Stimulated activated CD8-positive, alpha-beta memory T cell treated with anti-CD3 and anti-CD28 coated beads, Interleukin-2, amount 100 ng/mL, for 48 hours (primary cell): ENCODE measurements around the gene EGF.

Experiments
- DNase-seq, 2 donors: peaks; one replicate each; pipeline ENCODE4 v3.0.0-alpha.2; 2020; ENCODE audit warnings: low read depth in 2 of 2

Gene EGF

DNA sequence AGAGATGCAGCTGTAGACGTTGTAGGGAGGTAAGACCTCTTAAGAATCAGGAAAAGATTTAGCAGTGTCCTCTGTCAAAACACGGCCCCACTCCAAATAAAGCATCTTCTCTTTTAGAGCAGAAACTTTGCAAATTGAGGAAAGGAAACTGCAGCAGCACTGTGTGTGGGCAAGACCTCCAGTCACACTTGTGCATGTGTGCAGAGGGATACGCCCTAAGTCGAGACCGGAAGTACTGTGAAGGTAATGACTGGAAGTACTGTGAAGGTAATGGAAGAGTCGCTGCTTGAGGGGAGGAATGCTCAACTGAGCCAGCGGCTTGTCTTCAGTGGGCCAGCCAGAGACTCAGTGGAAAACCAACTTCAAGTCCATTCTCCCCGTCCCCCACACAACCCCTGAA lies 46.5 kb downstream of the EGF start:
- DNase-seq = no peak

DNA sequence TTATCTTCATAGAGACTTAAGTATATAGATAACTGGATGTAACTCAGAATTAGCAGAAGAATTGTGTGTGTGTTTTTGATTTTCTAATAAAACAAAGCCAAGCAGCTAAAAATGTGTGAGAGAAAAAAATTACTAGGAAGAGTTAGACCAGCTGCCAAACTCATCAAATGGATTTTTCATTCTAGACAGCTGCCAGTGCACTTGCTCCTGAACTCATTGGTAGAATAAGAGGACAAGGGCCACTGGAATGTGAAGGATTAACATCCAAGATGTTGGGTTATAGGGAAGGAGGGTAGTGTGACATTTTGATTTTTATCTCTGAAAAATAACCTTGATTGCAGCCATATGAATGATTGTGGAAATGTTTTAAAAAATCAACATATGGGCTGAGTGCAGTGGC lies 49.7 kb downstream of the EGF start:
- DNase-seq = no peak

- no peak for DNase-seq
Measured at GRCh38 chr4:109966891-109967481, 54.3 kb downstream of the EGF start.

- no peak for DNase-seq
Measured at GRCh38 chr4:109967798-109968520, 55.3 kb downstream of the EGF start.

DNA sequence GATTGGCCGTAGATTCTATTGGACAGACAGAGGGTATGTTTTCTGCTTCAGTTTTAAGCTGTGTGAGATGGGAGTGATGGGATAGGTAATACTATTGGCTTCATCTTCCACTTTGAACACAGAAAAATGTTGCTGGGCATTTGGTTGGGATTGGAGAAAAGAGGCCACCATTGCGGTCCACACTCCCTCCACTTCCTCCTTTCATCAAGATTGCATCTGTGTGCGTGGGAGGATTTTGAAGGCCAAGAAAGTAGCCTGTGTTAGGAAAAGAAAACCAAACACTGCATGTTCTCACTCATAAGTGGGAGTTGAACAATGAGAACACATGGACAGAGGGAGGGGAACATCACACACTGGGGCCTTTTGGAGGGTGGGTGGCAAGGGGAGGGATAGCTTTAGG lies 56.4 kb downstream of the EGF start:
- DNase-seq = no peak

- no peak for DNase-seq
Measured at GRCh38 chr4:109969919-109970318, 57.2 kb downstream of the EGF start.

DNA sequence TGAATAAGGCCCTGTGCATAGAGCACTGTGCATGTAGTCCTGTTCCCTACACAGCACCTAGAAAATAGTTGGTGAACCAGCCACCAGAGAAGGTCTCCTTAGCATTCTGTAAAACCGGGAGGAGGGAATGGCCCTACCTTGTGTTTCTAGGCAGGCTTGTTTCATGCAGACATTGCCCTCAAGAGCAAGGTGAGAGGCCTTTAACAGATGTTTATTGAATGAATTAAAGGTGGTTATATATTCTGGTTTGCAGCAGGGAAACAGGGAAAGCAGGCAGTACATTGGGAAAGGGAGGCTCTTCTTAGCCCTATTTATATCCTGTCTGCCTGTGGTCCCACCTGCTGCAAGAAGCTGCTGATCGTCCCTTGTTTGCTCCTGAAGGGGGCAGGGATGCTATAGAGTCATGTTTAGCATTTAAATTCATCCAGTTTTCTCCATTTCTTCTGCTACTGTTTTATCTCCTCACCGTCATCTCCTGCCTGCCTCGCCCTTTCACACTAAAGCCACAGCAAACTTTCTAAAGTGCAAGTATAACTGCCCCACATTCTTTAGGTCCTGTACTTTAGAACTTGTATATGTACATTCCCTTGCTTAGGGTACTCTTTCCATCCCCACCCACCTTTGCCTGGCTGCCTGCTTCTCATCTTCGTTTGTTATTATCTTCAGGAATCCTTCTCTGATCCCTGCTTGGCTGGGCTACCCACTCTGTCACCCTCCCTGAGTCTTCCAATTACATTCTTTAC lies 60.3 kb downstream of the EGF start:
- DNase-seq = no peak

DNA sequence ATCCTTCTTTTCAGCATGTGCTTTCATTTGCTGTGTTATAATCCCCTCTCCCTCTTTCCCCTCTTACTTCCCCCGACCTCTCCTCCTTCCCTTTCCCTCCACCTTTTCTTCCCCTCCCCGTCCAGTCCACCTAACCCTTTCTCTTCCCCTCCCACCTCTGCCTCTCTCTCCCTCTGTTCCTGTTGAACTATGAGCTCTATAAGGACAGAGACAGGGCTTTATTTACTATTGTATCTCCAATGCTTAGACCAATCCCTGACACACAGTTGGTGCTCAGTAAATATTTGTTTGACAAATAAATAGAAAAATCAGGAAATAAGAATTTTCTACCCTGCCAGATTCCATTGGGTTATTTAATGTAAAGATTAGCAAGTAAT lies 60.8 kb downstream of the EGF start:
- no peak for DNase-seq

GRCh38 chr4:109976189-109976588 lies 63.5 kb downstream of the EGF start:
- DNase-seq = no peak

GRCh38 chr4:109977854-109978501 lies 65.3 kb downstream of the EGF start:
- DNase-seq = no peak

- DNase-seq = no peak
Measured at GRCh38 chr4:109978704-109979454, 66.2 kb downstream of the EGF start.

- no peak for DNase-seq
Measured at GRCh38 chr4:109979920-109980717, 67.4 kb downstream of the EGF start.

GRCh38 chr4:109981936-109982335 lies 69.3 kb downstream of the EGF start:
- no peak for DNase-seq

GRCh38 chr4:109982521-109982920 lies 69.8 kb downstream of the EGF start:
- no peak for DNase-seq

DNA sequence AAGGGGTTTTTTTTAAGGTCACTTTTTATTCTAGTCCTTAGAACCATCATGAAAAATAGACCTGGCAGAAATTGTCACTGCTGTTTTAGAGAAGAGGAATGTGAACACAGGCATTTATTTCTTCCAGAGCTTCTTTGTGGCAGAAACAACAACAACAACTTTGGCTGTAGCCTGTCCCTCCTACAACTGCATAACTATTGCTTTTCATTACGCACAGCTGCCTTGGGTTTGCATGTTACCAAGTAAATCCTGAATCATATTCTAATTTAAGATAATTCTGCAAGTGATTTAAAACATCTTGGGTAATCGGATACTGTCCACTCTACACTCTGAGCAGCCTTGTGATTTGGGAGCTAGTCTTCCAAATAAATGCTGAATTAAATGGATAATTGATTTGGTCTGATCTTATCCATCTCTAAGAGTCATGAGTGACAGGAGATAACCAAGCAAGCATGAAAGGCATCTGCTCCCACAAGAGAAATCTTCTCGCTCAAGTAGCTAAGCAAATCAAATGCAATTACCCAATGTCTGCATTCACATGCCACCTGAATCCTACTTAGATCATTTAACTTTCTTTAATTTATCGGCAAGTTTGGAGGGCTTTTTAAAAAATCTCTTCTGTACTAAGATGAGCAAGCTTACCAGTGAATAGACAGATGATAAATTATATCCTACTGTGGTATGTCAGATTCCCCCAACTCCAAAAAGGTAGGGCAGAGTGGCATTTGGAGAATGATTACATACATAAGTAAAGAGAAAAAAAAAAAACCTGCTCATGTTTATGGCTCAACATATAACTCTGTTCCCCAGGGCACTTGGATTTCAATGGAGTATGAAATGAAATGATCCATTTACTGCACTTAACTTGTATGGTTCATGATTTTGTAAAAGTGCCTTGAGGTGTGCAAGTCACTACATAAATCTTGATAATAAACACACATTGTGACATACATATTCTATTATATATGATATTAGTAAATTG lies 73.6 kb downstream of the EGF start:
- DNase-seq = no peak

DNA sequence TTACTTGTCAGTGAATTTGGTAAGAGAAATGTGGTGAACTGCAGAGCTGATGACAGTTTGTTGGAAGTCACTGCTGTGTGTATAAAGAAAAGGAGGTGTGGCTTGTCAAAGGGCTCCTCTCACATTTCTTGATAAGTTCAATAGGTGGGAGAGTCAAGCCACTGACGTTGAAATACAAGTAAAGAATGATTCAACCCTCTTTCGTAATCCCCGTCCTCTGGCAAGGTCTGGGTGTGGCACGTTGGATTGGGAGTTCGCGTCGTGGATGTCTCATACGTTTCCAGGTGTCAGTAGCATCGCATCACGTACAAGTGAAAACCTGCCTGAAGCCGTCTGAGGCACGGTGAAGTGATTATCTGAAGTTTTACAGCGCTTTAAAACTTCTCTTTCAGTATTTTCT lies 76.4 kb downstream of the EGF start:
- no peak for DNase-seq

DNA sequence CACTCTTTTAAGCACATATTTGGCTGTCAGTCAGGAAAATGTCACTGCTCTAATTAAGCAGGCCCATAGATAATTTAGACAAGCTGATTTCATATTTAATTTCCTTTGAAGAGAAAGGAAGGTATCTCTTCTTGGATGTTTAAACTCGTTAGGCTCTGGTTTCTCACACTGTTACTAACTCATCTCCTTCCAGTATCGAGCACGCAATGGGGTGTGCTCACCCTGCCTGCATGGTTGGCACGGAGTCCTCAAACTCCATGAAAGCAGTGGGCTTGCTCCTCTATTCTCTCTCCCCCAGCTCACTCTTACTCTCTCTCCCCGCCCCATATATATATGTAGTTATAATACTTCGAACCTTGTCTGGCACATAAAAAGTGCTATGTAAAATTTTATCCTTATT lies 76.9 kb downstream of the EGF start:
- no peak for DNase-seq

GRCh38 chr4:109990261-109991257 lies 77.9 kb downstream of the EGF start:
- DNase-seq = no peak

- DNase-seq = no peak
Measured at GRCh38 chr4:109993116-109993515, 80.4 kb downstream of the EGF start.
